KMS-11 (cell line): ENCODE results near the gene MMP14.
A peak's percentile ranks its signal among the peaks of the same experiment; 100 is the strongest.

Experiments
- H2AFZ ChIP-seq: fragments of 200-600 bp; sonication (generic); 2 replicates; pipeline ENCODE4 v1.6.1; 2016; ENCODE audit warnings: antibody characterized with exemption, mixed run types, low read depth
- H3K27ac ChIP-seq: fragments of 200-600 bp; sonication (generic); 2 replicates; pipeline ENCODE4 v1.6.1; 2016; ENCODE audit warnings: mild to moderate bottlenecking, mixed run types
- H3K27me3 ChIP-seq: fragments of 200-600 bp; sonication (generic); 2 replicates; pipeline ENCODE4 v1.6.1; 2017; ENCODE audit warnings: mild to moderate bottlenecking, low read depth, mixed run types, moderate library complexity; ENCODE audit not compliant: insufficient read depth
- H3K36me3 ChIP-seq: fragments of 200-600 bp; sonication (generic); 2 replicates; pipeline ENCODE4 v1.6.1; 2017; ENCODE audit warnings: mild to moderate bottlenecking, mixed run types; ENCODE audit not compliant: insufficient read depth
- H3K4me1 ChIP-seq: fragments of 200-600 bp; sonication (generic); 2 replicates; pipeline ENCODE4 v1.6.1; 2016; ENCODE audit warnings: mild to moderate bottlenecking, low read depth, mixed run types; ENCODE audit not compliant: poor library complexity, severe bottlenecking
- H3K4me2 ChIP-seq: fragments of 200-600 bp; sonication (generic); 2 replicates; pipeline ENCODE4 v1.7.0; 2016; ENCODE audit warnings: mild to moderate bottlenecking, mixed run types
- H3K4me3 ChIP-seq: fragments of 200-600 bp; sonication (generic); IDR thresholded peaks from 2 replicates; pipeline ENCODE4 v1.6.1; 2017; ENCODE audit warnings: low read depth, low read length, mixed read lengths; ENCODE audit not compliant: insufficient read depth
- H3K79me2 ChIP-seq: fragments of 200-600 bp; sonication (generic); 2 replicates; pipeline ENCODE4 v1.6.1; 2016; ENCODE audit warnings: low read depth, mixed run types; ENCODE audit not compliant: insufficient read depth
- H3K9ac ChIP-seq: fragments of 200-600 bp; sonication (generic); 2 replicates; pipeline ENCODE4 v1.6.1; 2016; ENCODE audit warnings: mild to moderate bottlenecking, mixed run types
- H4K20me1 ChIP-seq: fragments of 200-600 bp; sonication (generic); 2 replicates; pipeline ENCODE4 v1.6.1; 2016; ENCODE audit warnings: mild to moderate bottlenecking, mixed run types; ENCODE audit not compliant: insufficient read depth
- TF ChIP-seq, protein P1 (sequence below): fragments of 200-600 bp; sonication (generic); conservative IDR thresholded peaks from 2 replicates; pipeline ENCODE4 v1.6.1; 2017; ENCODE audit warnings: low read depth, mild to moderate bottlenecking, antibody characterized with exemption, low read length, moderate library complexity, mixed read lengths

The MMP14 gene

DNA sequence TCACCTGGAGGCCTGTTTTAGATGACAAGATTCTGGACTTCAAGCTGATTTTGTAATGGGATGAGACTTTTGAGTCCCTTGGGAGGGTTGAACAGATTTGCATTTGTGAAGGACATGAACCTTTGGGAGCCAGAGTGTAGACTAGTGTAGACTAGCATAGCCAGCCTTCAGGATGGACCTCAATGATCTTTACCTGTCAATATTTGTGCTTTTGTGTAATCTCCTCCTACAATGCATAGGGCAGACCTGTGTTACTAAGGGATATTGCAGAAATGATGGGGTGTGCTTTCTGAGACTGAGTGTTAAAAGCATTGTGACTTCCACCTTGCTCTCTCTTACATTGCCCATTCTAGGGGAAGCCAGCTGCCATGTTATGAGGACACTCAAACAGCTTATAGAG lies 25.3 kb downstream of the MMP14 start:
- H3K4me1 ChIP-seq: peaks cover 15% of the 10 kb centered on the region
- no peaks in the 10 kb centered on the region for H3K27me3 ChIP-seq
- H3K79me2 ChIP-seq: no peaks in the 10 kb centered on the region
- H3K4me3 ChIP-seq: no peak overlapping the region
- TF ChIP-seq, protein P1, sequence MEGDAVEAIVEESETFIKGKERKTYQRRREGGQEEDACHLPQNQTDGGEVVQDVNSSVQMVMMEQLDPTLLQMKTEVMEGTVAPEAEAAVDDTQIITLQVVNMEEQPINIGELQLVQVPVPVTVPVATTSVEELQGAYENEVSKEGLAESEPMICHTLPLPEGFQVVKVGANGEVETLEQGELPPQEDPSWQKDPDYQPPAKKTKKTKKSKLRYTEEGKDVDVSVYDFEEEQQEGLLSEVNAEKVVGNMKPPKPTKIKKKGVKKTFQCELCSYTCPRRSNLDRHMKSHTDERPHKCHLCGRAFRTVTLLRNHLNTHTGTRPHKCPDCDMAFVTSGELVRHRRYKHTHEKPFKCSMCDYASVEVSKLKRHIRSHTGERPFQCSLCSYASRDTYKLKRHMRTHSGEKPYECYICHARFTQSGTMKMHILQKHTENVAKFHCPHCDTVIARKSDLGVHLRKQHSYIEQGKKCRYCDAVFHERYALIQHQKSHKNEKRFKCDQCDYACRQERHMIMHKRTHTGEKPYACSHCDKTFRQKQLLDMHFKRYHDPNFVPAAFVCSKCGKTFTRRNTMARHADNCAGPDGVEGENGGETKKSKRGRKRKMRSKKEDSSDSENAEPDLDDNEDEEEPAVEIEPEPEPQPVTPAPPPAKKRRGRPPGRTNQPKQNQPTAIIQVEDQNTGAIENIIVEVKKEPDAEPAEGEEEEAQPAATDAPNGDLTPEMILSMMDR: no peak
- H2AFZ ChIP-seq: no peak overlapping the region
- H3K4me2 ChIP-seq: no peak overlapping the region
- H3K27ac ChIP-seq: no peak overlapping the region
- no peaks in the 10 kb centered on the region for H3K36me3 ChIP-seq
- no peak overlapping the region for H3K9ac ChIP-seq
- H4K20me1 ChIP-seq: no peaks in the 10 kb centered on the region

DNA sequence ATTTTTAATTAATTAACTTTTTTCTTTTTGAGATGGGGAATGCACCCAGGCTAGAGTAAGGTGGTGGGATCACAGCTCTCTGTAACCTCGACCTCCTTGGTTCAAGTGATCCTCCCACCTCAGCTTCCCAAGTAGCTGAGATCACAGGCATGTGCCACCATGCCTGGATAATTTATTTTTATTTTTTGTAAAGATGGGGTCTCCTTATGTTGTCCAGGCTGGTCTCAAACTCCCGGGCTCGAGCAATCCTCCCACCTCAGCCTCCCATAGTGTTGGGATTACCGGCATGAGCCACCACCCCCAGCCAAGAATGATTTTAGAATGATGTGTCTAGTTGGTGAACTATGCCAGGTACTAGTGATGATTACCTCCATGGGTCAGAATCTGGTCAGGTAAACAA lies 28.6 kb downstream of the MMP14 start:
- H3K27ac ChIP-seq: no peak overlapping the region
- H3K4me3 ChIP-seq: no peak overlapping the region
- H3K9ac ChIP-seq: no peak overlapping the region
- no peak overlapping the region for H2AFZ ChIP-seq
- H3K79me2 ChIP-seq: no peaks in the 10 kb centered on the region
- no peak overlapping the region for H3K4me2 ChIP-seq
- TF ChIP-seq, protein P1: no peak
- peaks cover 7% of the 10 kb centered on the region for H3K4me1 ChIP-seq
- no peaks in the 10 kb centered on the region for H4K20me1 ChIP-seq
- H3K36me3 ChIP-seq: no peaks in the 10 kb centered on the region
- H3K27me3 ChIP-seq: no peaks in the 10 kb centered on the region

DNA sequence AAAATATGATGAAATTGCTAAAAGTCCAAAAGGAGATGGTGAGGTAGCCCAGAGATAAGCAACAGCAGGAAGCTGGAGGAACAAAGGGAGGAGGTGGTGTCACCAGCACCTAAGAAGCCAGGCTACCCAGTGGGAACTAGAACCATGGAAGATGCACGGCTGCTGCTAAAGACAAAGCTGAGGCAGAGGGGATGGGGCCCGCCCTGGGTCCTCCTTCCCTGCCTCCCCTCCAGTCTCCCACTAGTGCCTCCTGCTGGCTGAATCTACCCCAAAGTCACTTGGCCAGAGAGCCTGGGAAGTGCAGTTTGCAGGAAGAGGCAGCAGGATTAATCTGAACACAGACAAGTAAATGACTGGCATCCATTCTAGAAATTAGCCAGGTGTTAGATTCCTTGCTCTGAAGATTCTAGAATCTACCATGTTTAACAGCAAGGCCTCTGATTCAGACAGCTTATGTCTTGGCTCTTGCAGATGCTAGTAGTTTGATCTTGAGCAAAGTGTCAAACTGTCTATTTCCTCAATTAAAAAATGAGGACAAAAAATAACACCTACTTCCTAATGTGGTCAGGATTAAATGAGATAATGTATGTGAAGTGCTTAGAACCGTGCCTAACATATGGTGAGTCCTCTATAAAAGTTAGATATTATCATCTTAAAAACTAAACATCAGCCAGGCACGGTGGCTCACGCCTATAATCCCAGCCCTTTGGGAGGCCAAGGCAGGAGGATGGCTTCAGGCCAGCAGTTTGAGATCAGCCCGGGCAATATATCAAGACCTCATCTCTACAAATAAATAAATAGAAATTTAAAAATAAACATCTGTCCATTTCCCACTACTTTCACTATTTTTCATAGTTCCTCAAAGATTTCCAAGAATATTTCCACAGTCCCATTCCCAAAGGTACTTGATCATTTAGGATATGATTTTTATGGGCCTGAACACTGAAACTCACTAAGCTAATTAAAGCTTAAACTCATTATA lies 29.3 kb downstream of the MMP14 start:
- no peak overlapping the region for H3K27ac ChIP-seq
- no peaks in the 10 kb centered on the region for H4K20me1 ChIP-seq
- H3K79me2 ChIP-seq: no peaks in the 10 kb centered on the region
- no peaks in the 10 kb centered on the region for H3K36me3 ChIP-seq
- H2AFZ ChIP-seq: no peak overlapping the region
- H3K4me1 ChIP-seq: peaks cover 14% of the 10 kb centered on the region
- H3K27me3 ChIP-seq: no peaks in the 10 kb centered on the region
- TF ChIP-seq, protein P1: 0 out of 2 replicates have a peak, but pooled peaks have one; percentile 24
- H3K4me3 ChIP-seq: no peak overlapping the region
- H3K4me2 ChIP-seq: no peak overlapping the region
- H3K9ac ChIP-seq: no peak overlapping the region

DNA sequence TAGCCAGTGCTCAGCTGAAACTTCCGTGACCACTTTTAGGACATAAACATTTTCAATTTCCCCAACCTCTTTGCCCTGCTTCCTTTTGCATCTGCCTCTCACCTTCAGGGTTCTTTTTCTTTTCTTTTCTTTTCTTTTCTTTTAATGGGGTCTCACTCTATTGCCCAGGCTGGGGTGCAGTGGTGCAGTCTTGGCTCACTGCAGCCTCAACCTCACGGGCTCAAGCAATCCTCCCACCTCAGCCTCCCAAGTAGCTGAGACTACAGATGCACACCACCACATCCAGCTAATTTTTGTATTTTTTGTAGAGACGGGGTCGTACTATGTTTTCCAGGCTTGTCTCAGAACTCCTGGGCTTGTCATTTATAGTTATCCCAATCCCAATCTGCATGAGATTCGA lies 30.5 kb downstream of the MMP14 start:
- H4K20me1 ChIP-seq: no peaks in the 10 kb centered on the region
- H3K27me3 ChIP-seq: no peaks in the 10 kb centered on the region
- H3K4me3 ChIP-seq: no peak overlapping the region
- peaks cover 17% of the 10 kb centered on the region for H3K4me1 ChIP-seq
- H3K36me3 ChIP-seq: no peaks in the 10 kb centered on the region
- H3K79me2 ChIP-seq: no peaks in the 10 kb centered on the region
- no peak overlapping the region for H2AFZ ChIP-seq
- no peak overlapping the region for H3K4me2 ChIP-seq
- H3K27ac ChIP-seq: no peak overlapping the region
- TF ChIP-seq, protein P1: no peak
- H3K9ac ChIP-seq: no peak overlapping the region
